Endothelial cell of hepatic sinusoid (primary cell): Measurements from ENCODE around the gene PHACTR1.

Experiments
- in situ Hi-C: cut with HindIII; loops from 2 replicates; pipeline ENCODE4 v1.10.0; 2017; ENCODE audit warnings: low sequenced_read_pairs

Gene PHACTR1

GRCh38 chr6:13272131-13273046 is 555.8 kb downstream of the PHACTR1 start:
- in situ Hi-C loops: loop anchor here (5.0 kb wide), 1 partner anchor 80 kb away; no protein-coding TSS in a partner anchor

GRCh38 chr6:13273202-13273930 is 556.8 kb downstream of the PHACTR1 start:
- in situ Hi-C loops: loop anchor here (5.0 kb wide), 1 partner anchor 81 kb away; no protein-coding TSS in a partner anchor

- in situ Hi-C loops: loop anchor here (5.0 kb wide), 1 partner anchor 82 kb away; no protein-coding TSS in a partner anchor
These were observed 557.6 kb downstream of the PHACTR1 start for GRCh38 chr6:13273931-13274706.

- in situ Hi-C loops: loop anchor here (5.0 kb wide), 1 partner anchor 83 kb away; no protein-coding TSS in a partner anchor
These were observed 558.3 kb downstream of the PHACTR1 start for GRCh38 chr6:13274707-13275434.

- in situ Hi-C loops: no loop called here
These were observed 558.9 kb downstream of the PHACTR1 start for GRCh38 chr6:13275435-13275989.

- in situ Hi-C loops: no loop called here
These were observed 560.7 kb downstream of the PHACTR1 start for GRCh38 chr6:13277231-13277630.

- in situ Hi-C loops: no loop called here
These were observed 561.6 kb downstream of the PHACTR1 start for GRCh38 chr6:13278164-13278563.

- in situ Hi-C loops: no loop called here
These were observed 562.4 kb downstream of the PHACTR1 start for GRCh38 chr6:13278991-13279390.

- in situ Hi-C loops: no loop called here
These were observed 563.7 kb downstream of the PHACTR1 start for GRCh38 chr6:13280254-13280653.

GRCh38 chr6:13281686-13282085 is 565.1 kb downstream of the PHACTR1 start:
- in situ Hi-C loops: no loop called here

GRCh38 chr6:13282393-13283069 is 566.0 kb downstream of the PHACTR1 start:
- in situ Hi-C loops: no loop called here

GRCh38 chr6:13283331-13283730 is 566.8 kb downstream of the PHACTR1 start:
- in situ Hi-C loops: no loop called here

GRCh38 chr6:13284646-13285045 is 568.1 kb downstream of the PHACTR1 start:
- in situ Hi-C loops: no loop called here

- in situ Hi-C loops: no loop called here
These were observed 569.1 kb downstream of the PHACTR1 start for GRCh38 chr6:13285705-13286104.

- in situ Hi-C loops: no loop called here
These were observed 569.6 kb downstream of the PHACTR1 start for GRCh38 chr6:13286181-13286580.

GRCh38 chr6:13287104-13287503 is 570.5 kb downstream of the PHACTR1 start:
- in situ Hi-C loops: no loop called here

- in situ Hi-C loops: no loop called here
These were observed 571.9 kb downstream of the PHACTR1 start for GRCh38 chr6:13288481-13288880.

- in situ Hi-C loops: no loop called here
These were observed 572.4 kb downstream of the PHACTR1 start for GRCh38 chr6:13288969-13289391.

- in situ Hi-C loops: no loop called here
These were observed 573.3 kb downstream of the PHACTR1 start for GRCh38 chr6:13289789-13290318.
